ENCODE data around the gene RGS3.

Gene RGS3

GRCh38 chr9:113514061-113514460 lies 50.5 kb downstream of the RGS3 start:
- DNase-seq: no peak

GRCh38 chr9:113514748-113515147 lies 51.2 kb downstream of the RGS3 start:
- no peak for DNase-seq

GRCh38 chr9:113515862-113516261 lies 52.3 kb downstream of the RGS3 start:
- no peak for DNase-seq

GRCh38 chr9:113516840-113517577 lies 53.5 kb downstream of the RGS3 start:
- DNase-seq: peak; percentile 67 to 77

GRCh38 chr9:113519426-113520108 lies 56.0 kb downstream of the RGS3 start:
- DNase-seq: no peak

GRCh38 chr9:113520109-113520642 lies 56.6 kb downstream of the RGS3 start:
- peak; percentile 65 to 78 for DNase-seq

GRCh38 chr9:113521693-113522255 lies 58.2 kb downstream of the RGS3 start:
- no peak for DNase-seq

GRCh38 chr9:113522419-113522818 lies 58.9 kb downstream of the RGS3 start:
- no peak for DNase-seq

- DNase-seq: no peak
These were observed 59.3 kb downstream of the RGS3 start for GRCh38 chr9:113522858-113523257.

GRCh38 chr9:113523421-113524141 lies 60.1 kb downstream of the RGS3 start:
- DNase-seq: peak; percentile 41 to 53

GRCh38 chr9:113524468-113524867 lies 60.9 kb downstream of the RGS3 start:
- no peak for DNase-seq

- DNase-seq: no peak
These were observed 61.7 kb downstream of the RGS3 start for GRCh38 chr9:113525205-113525604.

- no peak for DNase-seq
These were observed 62.3 kb downstream of the RGS3 start for GRCh38 chr9:113525831-113526230.

GRCh38 chr9:113526231-113526746 lies 62.8 kb downstream of the RGS3 start:
- no peak for DNase-seq

GRCh38 chr9:113526841-113527240 lies 63.3 kb downstream of the RGS3 start:
- DNase-seq: no peak

GRCh38 chr9:113528088-113528487 lies 64.6 kb downstream of the RGS3 start:
- DNase-seq: no peak

- DNase-seq: no peak
These were observed 65.3 kb downstream of the RGS3 start for GRCh38 chr9:113528811-113529210.

- DNase-seq: no peak
These were observed 65.9 kb downstream of the RGS3 start for GRCh38 chr9:113529336-113530009.

GRCh38 chr9:113530022-113530635 lies 66.6 kb downstream of the RGS3 start:
- DNase-seq: no peak

- DNase-seq: no peak
These were observed 67.4 kb downstream of the RGS3 start for GRCh38 chr9:113530942-113531341.

- no peak for DNase-seq
These were observed 68.6 kb downstream of the RGS3 start for GRCh38 chr9:113531919-113532808.

All from CD4-positive, alpha-beta T cell treated with Interferon alpha-2 for 1 hour (primary cell).